Stimulated activated CD8-positive, alpha-beta memory T cell treated with anti-CD3 and anti-CD28 coated beads, Interleukin-4, amount 100 ng/mL, for 48 hours (primary cell): ENCODE results near the gene GRM4.

Source experiments
- DNase-seq: peaks from one replicate; pipeline ENCODE4 v3.0.0-alpha.2; 2020

GRM4 gene

DNA sequence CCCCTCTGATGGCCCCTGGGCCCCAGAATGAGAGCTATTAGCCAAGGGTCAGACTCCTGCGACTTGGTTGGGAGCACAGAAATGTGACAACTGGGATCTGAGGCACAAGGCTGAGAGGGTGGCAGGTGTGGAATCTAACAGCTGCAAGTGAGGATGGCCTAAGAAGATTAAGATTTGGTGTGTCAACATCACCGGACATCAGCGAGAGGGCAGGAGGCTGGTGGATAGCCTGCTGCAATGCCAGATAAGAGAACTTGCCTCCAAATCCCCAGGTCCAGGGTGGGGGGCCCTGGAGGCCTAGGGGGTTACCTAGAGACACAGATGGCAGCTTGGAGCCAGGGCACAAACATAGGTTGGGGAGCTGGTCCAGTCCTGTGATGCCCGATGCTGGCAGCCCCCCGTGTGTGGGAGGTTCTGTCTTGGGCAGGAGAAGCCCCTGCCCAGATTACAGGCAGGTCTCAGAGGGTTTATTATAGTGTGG lies 155.8 kb downstream of the GRM4 start:
- DNase-seq, result no peak

DNA sequence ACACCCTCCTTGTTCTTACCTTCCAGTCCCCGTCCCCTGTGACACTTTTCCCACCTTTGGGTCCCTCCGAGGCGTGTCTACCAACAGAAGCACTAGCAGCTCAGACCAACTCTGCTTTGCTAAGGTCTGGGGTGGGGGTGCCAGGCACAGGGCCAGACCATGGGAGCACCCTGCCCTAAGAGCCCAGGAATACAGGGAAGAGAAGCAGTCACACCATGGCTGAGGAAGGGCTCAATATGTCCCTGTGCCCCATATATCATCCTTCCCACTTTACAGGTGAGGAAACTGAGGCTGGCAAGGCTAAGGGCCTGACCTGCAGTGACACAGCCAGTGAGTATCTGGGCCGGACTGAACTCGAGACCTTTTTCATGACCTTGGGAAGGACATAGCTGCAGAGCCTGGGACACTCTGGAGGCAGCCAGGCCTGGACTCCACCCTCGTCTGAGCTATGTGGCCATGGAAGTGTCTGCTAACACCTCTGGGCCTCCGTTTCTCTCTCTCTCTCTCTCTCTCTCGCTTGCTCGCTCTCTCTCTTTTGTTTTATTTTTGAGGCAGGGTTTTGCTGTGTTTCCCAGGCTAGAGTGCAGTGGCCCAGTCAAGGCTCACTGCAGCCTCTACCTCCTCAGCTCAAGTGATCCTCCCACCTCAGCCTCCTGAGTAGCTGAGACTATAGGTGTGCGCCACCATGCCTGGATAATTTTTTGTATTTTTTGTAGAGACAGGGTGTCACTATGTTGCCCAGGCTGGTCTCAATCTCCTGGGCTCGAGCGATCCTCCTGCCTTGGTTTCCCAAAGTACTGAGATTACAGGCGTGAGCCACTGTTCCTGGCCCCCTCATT lies 156.7 kb downstream of the GRM4 start:
- no peak for DNase-seq

DNA sequence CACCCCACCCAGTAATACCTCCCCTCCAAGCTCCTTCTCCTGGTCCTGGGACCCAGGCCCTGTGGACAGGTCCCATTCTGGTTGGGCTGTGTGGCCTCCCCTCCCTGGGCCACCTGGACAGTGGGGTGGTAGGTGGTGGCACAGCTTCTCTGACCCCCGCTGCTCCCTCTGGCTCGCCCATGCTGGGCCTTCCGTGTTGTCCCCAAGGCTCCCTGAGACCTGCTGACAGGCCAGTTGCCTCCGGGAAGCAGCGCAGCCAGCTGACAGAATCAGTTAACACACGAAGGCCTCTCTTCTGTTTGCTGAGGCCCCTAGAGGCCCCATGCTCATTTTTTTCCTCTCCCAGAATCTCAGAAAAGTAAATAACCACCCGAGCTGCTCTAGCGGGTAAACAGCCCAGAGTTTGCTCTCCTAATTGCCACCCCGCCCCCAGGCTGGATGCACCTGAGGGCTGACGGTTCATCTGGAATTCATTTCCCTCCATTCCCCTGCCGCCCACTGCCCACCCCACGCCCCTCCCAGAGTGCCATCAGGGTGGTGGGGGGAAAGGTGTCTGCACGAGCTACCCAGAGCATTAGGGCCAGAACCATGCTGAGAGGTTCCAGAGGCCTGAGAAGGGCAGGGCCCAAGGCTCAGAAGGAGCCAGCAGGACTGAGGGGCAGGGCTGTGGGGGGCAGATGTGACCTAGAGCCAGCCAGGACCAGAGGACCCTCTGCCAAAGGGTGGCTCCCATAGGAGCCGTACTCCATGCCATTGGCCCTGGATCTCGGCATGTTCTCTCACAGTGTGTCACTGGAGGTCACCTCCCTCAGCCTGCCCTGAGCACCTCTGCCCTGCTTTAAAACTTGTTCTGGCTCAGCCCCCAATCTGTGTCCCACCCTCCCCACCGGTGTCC lies 157.5 kb downstream of the GRM4 start:
- DNase-seq, result no peak

DNA sequence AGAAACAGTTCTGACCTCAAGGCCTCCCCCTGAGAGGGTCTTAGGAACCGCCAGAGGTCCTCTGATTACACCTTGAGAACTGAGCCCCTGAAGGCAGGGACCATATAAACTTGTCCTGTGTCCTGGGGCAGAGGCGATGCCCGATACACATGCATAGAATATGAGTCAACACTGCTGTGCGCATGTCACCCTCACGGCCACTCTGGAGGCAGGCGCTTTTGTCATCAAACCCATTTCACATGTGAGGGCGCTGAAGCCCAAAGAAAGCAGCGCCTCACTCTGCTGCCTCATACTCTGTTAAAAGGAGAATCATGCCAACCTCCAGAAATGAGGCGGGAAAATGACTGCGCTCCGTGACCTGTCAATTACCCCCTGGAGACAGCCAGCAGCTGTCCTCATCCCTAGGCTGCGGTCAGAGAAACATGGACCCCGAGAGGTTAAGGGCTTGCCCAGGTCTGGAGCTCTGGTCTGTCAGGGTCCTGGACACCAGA lies 158.3 kb downstream of the GRM4 start:
- DNase-seq, result no peak

DNA sequence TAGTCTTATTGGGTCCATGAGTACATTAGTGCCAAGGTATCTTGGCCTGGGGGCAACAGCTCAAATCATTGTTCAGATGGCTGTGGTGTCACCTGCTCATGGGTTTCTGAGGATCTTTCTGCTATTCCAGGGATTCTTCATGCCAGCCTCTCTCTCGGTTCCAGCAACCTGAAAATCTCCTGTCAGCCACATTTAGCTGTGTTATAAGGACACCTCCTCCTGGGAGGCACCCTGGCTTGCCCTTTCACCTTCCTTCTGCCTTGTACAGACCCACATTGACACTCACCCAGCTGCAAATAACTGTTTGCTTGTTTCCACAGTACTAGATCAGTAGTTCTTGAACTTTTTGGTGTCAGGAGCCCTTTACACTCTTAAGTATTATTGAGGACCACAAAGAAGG lies 159.9 kb downstream of the GRM4 start:
- no peak for DNase-seq

DNA sequence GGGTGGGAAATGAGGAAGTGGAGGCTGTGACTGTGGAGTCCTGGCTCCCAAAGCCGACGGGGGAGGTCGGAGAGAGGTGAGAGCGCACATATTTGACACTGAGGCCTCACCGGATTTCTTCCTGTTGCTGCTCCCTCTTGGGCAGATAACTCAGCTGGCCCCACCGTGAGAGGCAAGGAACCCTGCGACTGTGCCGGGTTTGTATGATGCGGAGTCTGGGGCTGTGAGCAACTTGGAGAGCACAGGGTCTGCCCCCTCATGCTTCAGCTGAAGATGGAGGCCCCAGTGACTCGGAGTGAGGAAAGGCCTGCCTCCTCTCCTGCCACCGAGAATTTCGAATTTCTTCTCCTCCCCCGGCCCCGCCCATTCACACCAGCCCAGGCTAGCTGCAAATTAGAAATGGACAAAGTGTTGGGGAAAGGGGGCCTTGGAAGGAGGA lies 160.6 kb downstream of the GRM4 start:
- DNase-seq, result no peak

DNA sequence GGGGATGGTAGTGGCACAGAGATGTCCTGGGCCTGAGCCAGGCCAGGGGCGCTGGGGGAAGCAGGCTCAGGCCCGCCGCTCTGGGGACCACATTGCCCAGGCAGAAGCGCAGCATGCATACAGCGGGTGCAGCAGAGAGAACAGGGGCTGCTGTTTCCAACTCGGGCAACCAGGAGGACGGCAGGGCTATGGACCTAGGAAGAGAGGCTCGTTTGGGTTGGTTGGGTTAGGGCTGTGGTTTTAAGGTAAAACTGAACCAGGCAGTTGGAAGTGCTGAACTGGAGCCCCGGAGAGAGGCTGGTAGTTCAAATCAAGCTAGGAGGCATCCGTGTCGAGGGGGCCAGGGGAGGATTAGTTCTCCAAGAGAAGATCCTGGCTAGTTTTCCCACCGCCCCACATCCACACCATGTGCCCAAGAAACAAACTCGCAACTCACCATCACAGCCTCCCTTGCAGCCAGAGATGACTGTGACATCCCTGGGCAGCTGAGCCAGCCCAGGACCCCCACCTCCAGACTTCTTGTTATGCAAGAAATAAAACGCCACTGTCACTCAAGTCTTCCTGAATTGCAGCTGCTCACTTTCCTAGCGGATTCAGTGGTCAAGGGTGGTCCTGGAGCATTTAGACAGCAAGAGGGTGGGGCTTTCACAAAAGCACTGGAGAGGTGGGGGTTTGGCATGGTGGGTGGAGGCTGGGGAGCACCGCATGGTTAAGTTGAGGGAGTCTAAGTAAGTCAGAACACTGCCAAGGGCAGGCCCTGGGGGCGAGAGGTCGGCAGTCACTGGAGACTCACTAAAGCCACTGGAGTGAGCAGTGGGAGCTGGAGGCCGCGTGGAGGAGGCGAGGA lies 161.2 kb downstream of the GRM4 start:
- no peak for DNase-seq

DNA sequence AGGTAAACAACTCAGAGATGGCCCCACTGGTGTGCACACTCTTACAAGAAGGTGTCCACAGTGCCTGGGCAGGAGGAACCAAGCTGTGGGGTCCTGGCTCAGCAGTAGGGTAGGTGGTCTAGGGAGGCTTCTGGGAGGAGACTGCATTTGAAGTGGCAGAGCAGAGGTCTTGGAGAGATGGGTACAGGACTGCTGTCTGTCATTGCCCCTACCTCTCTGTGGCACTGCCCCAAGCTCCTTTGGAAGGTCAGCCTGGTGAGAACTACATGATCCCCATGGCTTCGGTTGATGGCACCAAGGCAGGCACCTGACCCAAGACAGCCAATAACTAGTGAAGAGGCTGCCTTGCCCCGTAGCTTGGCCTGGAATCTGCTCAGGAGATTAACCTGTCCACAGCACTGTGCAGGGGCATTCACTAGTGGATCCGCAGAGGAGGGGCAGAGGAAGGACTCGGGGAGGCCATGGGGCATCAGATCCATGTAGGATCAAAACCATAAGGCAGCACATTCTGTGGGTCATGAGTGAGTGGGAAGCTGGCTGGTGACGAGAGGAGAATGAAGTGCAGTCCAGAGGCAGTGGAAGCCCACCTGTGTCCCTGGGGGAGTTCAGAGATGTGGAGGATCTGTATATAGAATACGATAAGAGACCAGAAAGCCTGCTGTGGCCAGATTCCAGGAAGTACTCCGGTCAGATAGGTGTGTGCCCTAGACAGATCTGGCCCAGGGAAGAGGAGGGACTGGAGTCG lies 162.0 kb downstream of the GRM4 start:
- DNase-seq, result no peak

DNA sequence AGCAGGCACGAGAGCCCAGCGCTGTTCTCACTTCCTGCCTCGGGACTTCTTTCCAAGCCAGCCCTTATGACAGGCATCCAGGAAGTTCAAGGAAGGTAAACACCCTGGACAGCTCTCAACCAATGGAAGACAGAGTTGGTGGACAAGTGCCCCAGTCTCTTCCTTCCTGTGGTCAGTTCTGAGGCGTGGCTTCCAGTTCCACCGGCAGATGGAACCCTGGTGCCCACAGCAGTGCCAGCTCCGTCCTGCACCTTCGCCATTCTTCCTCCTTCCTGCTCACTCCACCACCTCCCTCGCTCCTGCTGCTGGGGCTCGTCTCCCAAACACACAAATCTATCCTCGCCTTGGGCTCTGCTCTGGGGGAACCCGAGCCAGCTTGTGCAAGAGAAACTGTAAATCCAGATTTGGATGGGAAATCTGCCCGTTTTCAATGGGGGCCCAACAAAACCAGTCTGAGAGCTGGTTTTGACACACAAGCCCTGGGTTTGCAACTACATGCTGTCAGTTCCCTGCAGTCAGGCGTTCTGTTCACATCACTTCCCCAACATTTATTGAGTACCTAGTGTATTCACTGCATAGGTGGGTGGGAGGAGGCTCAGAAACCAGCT lies 162.7 kb downstream of the GRM4 start:
- no peak for DNase-seq

DNA sequence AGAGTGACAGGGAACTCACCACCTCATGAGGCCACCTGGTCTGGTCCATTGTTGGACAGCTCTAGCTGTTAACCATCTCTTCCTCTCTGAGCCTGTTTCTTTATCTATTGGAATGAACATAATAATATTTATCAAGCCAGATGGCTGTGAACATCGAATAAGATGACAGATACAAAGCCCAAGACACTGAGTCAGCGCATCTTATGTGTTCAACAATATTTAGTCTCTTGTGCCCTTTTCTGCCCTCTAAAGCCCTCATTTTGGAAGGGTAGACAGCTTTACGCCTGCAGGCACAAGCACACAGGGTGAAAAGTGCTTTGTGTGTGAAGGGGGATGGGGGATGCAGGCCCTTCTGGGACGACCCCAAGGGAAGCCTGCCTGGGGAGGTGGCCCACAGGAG lies 164.0 kb downstream of the GRM4 start:
- no peak for DNase-seq

DNA sequence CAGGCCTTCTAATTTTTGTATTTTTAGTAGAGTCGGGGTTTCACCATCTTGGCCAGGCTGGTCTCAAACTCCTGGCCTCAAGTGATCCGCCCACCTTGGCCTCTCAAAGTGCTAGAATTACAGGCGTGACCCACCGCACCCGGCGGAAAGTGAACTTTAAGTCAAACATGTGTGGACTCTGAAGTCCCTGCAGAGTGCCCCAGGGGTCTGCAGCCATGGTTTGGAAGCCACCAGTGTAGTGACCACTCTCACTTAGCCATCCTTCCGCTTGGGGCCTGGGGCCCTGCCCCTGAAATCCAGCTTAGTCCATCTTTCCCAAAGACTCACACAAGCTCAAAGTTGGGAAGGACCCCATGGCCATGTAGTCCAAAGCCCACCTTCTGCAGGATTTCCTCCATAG lies 164.5 kb downstream of the GRM4 start:
- DNase-seq, result no peak

DNA sequence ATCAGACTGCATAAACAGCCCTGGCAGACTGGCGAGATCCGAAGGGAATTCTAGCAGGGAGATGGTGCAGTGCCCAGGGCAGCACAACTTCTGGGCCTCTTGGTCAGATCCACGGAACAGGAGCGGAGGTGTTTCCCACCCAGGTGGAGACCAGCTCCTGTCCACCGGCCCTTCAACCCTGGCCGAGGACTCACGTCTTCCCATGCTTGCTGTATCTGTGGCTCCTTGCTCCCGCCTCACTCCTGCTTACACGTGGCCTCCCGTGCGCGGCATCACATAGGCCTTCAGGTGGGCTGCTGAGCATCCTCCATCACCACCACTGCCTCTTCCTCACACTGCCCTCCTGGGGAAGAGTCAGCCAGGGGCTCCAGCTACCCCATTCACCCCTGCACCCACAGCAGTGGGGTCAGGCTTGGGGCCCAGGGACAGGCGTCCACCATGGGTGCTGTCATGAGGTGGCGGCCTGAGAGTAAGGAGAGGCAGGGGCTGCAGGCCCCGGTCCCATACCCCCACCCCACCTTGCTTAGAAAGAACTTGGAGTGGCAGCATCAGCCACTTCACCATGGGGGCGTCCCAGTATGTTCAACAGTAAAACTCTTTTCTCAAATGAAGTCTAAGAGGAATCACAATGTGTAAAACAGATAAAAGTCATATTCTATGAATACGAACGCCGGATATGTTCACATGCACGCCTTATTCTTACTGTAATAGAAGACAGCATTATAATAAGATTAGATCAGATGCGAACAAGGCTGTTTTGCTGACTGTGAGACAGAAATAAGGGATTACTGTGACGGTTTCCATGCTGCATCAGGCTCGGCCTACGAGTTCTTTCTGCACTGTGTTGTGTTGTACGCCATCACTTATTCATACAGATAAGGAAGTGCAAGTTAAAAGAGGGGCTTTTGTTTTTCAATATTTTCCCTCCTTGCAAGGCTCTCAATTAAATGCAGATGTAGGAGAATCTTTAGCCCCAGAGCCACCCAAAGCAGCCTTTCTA lies 165.4 kb downstream of the GRM4 start:
- DNase-seq, result no peak

DNA sequence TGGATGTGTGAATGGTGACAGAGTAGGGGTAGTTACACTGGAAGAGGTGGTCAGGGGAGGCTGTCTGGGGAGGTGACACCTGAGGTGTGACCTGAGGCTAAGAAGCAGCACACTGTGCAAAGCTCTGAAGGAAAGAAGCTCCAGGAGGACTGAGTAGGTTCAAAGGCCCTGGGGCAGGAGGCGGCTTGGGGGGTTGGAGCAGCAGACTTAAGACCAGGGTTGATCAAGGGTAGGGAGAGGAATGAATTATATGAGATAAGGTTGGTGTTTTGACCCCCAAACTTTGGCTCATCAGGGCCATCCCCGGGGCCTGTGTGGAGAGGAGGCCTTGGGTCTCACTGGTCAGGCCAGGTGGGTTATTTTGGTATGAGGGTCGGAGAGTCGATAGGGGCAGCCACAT lies 166.1 kb downstream of the GRM4 start:
- no peak for DNase-seq

DNA sequence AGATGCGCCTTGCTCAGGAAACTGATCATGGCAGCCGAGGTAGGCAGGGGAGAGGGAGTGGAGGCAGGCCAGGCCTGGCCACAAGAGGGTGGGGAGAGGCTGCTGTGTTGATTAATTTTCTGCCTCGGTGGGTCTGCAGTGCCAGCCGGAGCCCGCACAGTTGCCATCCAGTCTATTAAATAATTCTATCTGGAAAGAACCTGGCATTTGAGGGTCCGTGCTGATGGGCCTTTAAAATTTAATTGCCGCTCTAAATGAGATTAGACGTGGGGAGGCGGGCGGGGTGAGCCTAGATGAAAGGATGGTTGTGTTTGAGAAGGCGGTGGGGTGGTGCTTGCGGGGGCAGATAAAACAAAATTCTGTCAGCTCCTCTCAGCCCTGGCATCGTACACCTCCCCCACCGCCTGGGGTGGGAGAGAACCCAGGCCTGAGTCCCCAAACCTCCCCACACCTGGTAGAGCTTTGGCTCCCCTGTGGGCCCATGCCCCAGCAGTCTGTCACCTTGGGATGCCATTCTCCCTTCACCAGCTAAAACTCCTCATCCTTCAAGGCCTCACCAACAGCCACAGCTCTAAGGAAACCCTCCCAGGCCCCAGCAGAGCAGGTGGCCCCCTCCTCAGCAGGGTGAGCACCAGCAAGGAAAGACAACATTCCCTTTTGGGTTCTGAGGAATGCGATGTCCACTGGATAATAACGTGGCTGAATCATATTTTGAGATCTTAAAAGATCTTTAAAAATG lies 167.3 kb downstream of the GRM4 start:
- DNase-seq, result no peak

DNA sequence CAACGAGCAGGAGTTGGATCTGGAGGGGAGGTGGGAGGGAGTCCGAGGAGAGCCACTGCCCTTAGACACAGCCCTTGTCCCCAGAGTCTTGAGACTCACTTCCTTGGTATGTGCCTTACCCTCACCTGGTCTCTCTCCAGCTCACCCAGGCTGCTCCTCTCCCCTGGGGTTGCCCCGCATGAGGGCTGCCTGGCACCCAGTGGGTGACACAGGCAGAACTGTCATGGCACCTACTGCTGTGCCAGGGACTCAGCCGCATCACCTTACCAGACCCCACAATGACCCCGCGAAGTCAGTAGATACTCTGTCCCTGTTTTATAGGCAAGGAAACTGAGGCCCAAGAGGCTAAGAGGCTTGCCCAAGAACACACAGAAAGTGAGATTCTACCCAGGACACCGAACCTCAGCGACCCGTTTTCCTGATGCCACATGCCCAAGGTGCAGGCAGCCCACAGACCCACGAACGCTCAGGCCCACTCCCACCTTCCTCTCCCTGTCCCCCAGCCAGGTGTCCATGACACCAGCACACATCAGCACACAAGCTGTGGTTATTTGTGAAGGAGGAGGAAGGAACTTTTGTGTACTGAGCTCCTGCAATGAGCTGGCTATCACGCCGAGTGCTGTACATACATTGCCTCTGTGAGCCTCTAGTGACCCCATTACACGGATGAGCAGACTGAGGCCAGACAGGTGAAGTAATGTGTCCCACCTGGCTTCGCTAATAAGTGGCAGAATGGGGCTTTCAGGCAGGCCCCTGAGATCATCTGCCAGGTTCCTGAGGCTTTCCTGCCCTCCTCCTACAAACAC lies 168.1 kb downstream of the GRM4 start:
- no peak for DNase-seq

DNA sequence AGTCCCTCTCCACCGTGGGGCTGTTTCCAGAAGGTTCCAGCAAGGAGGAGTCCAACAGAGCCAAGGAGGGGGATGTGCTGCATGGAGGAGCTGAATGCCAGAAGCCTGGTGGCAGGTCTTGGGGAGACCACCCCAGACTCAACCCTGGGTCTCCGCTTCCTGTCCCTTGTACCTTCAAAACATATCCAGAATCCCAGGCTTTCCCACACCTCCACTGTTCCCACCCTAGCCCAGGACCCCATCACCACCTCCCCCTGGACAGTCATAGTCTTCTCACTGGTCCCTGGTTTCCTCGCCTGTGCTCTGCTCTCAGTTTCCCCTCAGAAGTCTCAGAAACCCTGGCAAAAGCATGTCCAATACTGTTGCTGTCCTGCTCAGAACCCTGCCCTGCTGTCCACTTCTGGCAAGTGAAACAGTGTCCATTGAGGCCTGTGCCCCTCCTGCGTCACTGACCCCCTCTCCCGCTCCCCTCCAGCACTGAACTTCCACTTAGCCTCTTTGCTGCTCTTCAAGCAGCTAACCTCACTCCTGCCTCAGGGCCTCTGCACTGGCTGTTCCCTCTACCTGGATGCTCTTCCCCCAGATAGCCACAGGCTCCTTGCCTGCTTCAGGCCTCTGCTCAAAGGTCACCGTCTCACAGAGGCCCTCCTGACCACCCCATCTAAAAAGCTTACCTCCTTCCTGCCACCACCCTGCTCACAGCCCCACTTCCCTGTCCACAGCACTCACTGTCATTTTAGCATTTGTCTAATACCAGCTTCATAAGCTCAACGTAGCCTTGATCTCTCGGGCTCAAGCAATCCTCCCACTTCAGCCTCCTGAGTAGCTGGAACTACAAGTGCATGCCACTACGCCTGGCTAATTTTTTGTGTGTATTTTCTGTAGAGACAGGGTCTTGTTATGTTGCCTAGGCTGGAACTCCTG lies 169.2 kb downstream of the GRM4 start:
- no peak for DNase-seq

DNA sequence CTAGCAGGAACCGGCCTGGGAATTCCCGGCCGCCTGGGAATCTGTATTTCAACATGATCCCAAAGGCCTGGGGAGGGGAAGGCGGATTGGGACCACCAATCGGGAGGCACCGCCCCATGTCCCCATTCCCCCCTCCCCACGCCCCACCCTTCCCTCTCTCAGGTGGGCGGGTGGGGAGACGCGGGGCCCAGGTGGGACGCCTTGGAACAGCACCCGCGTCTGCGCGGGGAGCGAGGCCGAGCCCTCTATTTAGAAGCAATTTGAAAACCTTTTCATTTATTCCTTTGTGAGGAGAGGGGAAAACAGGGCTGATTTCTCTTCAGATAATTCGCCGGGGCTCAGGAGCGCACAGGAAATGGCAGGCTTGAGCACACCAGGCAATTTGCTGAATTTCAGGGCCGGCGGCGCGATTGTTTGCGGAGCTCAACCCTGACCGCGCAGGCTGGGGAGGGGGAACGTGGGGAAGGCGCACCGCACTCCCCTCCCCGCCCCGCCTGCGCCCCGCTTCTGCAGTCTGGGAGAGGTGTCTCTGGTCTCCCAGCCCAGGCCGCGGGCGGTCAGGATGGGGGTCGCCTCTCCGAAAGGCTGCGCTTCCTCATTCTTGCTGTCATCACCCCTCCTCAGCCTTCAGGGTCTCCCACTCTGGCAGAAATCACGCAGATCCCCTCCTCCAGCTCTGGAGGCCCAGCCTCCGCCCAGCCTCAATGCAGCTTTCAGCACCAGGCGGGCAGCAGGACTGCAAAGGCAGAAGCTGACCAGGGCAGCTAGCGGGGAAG lies 170.0 kb downstream of the GRM4 start:
- no peak for DNase-seq
